Fibroblast of skin of left quadriceps (primary cell): ENCODE data around the gene PRLR.
"Not testable (repeated sequence)": the region's sequence is repeated elsewhere in the genome, so short reads cannot be mapped to it uniquely, and the experiment has no call there.

Experiments used
- DNase-seq, 2 experiments: peaks; one replicate each; pipeline ENCODE4 v3.0.0-alpha.2; 2013; ENCODE audit warnings: low read depth in 2 of 2

PRLR gene

GRCh38 chr5:35230038-35230611, at the start of gene PRLR:
TSS of gene PRLR (minus strand) at chr5:35230487. CDS start at chr5:35089620, 140,867 bp downstream.
- DNase-seq, result no peak

- no peak for DNase-seq
Observed at GRCh38 chr5:35274839-35275509, 44.7 kb upstream of the PRLR start.

GRCh38 chr5:35269006-35269405, 38.7 kb upstream of the PRLR start:
- no peak for DNase-seq

- no peak for DNase-seq
Observed at GRCh38 chr5:35266276-35266675, 36.0 kb upstream of the PRLR start.

GRCh38 chr5:35264509-35264908, 34.2 kb upstream of the PRLR start:
- no peak for DNase-seq

- no peak for DNase-seq
Observed at GRCh38 chr5:35263266-35263877, 33.1 kb upstream of the PRLR start.

GRCh38 chr5:35253582-35253981, 23.3 kb upstream of the PRLR start:
- no peak for DNase-seq

- DNase-seq, result no peak
Observed at GRCh38 chr5:35252963-35253362, 22.7 kb upstream of the PRLR start.

- no peak for DNase-seq
Observed at GRCh38 chr5:35248843-35249780, 18.8 kb upstream of the PRLR start.

- DNase-seq, result no peak
Observed at GRCh38 chr5:35247648-35248034, 17.4 kb upstream of the PRLR start.

- DNase-seq, result no peak
Observed at GRCh38 chr5:35246900-35247647, 16.8 kb upstream of the PRLR start.

GRCh38 chr5:35246411-35246810, 16.1 kb upstream of the PRLR start:
- no peak for DNase-seq

GRCh38 chr5:35245371-35245770, 15.1 kb upstream of the PRLR start:
- DNase-seq, result not testable (repeated sequence)

GRCh38 chr5:35244171-35244570, 13.9 kb upstream of the PRLR start:
- no peak for DNase-seq

GRCh38 chr5:35242702-35243258, 12.5 kb upstream of the PRLR start:
- DNase-seq, result no peak

GRCh38 chr5:35240892-35241291, 10.6 kb upstream of the PRLR start:
- DNase-seq, result no peak

- no peak for DNase-seq
Observed at GRCh38 chr5:35239911-35240610, 9.8 kb upstream of the PRLR start.

- DNase-seq, result no peak
Observed at GRCh38 chr5:35239476-35239875, 9.2 kb upstream of the PRLR start.

- no peak for DNase-seq
Observed at GRCh38 chr5:35237580-35238376, 7.5 kb upstream of the PRLR start.

GRCh38 chr5:35236770-35237169, 6.5 kb upstream of the PRLR start:
- DNase-seq, result no peak
